GM12865 (cell line): ENCODE measurements around the gene FHIT.

ENCODE experiments used
- DNase-seq: peaks from one replicate; pipeline ENCODE4 v3.0.0; 2010; ENCODE audit warnings: low read depth
- H3K4me3 ChIP-seq: 2 replicates; pipeline ENCODE4 v1.5.1; 2011; ENCODE audit warnings: mild to moderate bottlenecking, low read depth, low read length, control low read depth
- CTCF ChIP-seq: IDR thresholded peaks from 2 replicates; pipeline ENCODE4 v1.5.1; 2011; ENCODE audit warnings: low read length, control low read depth, low read depth, inconsistent platforms; ENCODE audit not compliant: insufficient read depth; ENCODE audit errors: missing control alignments

Gene FHIT

GRCh38 chr3:59894425-59895121, 1356.7 kb downstream of the FHIT start:
- DNase-seq = no peak
- no peak overlapping the region for H3K4me3 ChIP-seq
- no peak for TF ChIP-seq CTCF

- no peak for TF ChIP-seq CTCF
- DNase-seq = no peak
- H3K4me3 ChIP-seq = no peak overlapping the region
These were observed 1360.6 kb downstream of the FHIT start for GRCh38 chr3:59890639-59891038.

GRCh38 chr3:59886790-59887189, 1364.5 kb downstream of the FHIT start:
- no peak for TF ChIP-seq CTCF
- DNase-seq = no peak
- no peak overlapping the region for H3K4me3 ChIP-seq

GRCh38 chr3:59885899-59886400, 1365.3 kb downstream of the FHIT start:
- no peak for DNase-seq
- H3K4me3 ChIP-seq = no peak overlapping the region
- TF ChIP-seq CTCF = no peak

GRCh38 chr3:59885101-59885500, 1366.2 kb downstream of the FHIT start:
- DNase-seq = no peak
- no peak for TF ChIP-seq CTCF
- H3K4me3 ChIP-seq = no peak overlapping the region

GRCh38 chr3:59884409-59884808, 1366.8 kb downstream of the FHIT start:
- TF ChIP-seq CTCF = no peak
- H3K4me3 ChIP-seq = no peak overlapping the region
- DNase-seq = no peak

GRCh38 chr3:59882746-59883145, 1368.5 kb downstream of the FHIT start:
- H3K4me3 ChIP-seq = no peak overlapping the region
- no peak for DNase-seq
- TF ChIP-seq CTCF = no peak
